ENCODE measurements around the gene CD28.
"Not testable (repeated sequence)": the region's sequence is repeated elsewhere in the genome, so short reads cannot be mapped to it uniquely, and the experiment has no call there.

CD28 gene

DNA sequence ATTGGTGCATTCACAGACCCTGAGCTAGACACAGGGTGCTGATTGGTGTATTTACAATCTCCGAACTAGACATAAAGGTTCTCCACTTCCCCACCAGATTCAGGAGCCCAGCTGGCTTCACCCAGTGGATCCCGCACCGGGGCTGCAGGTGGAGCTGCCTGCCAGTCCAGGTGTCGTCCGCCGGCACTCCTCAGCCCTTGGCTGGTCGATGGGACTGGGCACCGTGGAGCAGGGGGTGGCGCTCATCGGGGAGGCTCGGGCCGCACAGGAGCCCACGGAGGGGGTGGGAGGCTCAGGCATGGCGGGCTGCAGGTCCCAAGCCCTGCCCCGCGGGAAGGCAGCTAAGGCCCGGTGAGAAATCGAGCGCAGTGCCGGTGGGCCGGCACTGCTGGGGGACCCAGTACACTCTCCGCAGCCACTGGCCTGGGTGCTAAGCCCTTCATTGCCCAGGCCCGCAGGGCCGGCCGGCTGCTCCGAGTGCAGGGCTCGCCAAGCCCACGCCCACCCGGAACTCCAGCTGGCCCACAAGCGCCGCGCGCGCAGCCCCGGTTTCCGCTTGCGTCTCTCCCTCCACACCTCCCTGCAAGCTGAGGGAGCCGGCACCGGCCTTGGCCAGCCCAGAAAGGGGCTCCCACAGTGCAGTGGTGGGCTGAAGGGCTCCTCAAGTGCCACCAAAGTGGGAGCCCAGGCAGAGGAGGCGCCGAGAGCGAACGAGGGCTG lies 79.1 kb downstream of the CD28 start:
- not testable (repeated sequence) for DNase-seq

DNA sequence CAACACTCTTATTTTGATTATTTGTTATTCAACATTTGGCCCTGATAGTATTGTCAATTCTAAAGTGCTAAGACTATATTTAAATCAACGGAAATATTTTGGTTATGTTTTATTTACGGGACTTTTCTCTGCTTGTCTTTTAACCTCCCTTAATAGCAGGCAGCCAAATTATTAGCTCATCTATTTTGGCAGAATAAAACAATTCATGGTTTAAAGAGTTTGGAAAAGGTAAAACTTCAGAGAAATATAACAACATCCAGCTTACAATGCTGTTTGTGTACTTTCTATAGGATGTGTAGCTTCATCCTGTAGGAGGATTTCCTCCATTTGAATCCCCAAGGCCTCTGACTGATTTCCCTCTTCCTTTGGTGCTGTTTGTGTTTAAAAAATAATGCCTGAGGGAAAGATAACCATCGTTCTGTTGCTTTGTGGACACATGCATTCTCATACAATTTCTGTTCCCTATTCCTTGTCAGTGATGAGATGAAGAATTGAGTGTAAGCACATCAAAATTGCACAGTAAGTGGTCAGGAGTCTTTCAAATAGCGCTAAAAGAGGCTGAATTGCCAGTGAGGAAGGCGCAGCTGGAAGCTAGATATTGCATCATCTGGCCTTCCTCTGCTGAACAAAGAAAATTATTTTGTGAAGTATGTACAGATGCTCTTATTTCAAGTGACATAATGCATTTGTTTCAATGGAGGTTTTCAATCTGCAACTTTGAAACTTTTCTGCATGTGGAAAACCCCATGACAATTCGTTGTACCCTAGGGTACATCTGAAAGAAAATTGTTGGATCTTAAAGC lies 80.3 kb downstream of the CD28 start:
- peak in 1 of 2 experiments; percentile 1 for DNase-seq

DNA sequence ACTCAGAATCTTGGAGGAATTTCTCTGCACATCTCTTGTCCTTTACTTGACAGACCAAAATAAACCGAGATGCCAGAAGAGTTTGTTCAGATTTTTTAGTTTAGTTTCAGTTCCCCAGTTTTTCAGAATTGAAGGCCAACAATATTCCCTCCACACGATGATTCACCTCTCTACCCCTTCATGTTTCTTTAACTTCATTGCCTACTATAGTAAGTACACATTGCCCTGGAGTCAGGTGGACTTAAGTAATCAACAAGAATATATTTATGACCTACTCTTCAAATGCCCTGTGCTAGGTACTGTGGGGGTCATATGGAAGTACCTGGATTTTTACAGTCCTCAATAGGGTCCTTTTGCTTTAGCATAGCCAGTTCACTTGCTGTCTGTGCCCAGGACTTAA lies 81.5 kb downstream of the CD28 start:
- no peak for DNase-seq
